A549 (cell line): ENCODE data around the gene MOCOS. TPM values are rescaled to one million over a fixed set of nuclear protein-coding genes. Genes with fewer than 3 reads are reported as not detected.

Source experiments
- ATAC-seq, 2 experiments: fragments of 200-7000 bp in 1 of 2; fragments of >200 bp in 1 of 2; cut with Nextera tagmentation in 1 of 2; cut with Tn5 transposase in 1 of 2; 3 replicates each; pipeline versions ENCODE4 v1.8.0 to v1.9.1; 2018 to 2020; ENCODE audit warnings: mild to moderate bottlenecking in 1 of 2, moderate library complexity in 1 of 2
- CTCF ChIA-PET: fragments of 300-600 bp; sonication (Branson Sonifier 250); formaldehyde crosslinking; extraction: SDS; loops from one replicate; lab custom pipeline; 2021; ENCODE audit warnings: antibody characterized with exemption, inconsistent platforms; lab: Yijun Ruan, JAX
- POLR2A ChIA-PET: fragments of 350-600 bp; formaldehyde crosslinking; extraction: SDS; loops from one replicate; lab custom pipeline; 2021; ENCODE audit warnings: antibody characterized with exemption, inconsistent platforms; lab: Yijun Ruan, JAX
- DNase-seq, 2 experiments: peaks; one replicate each; pipeline versions ENCODE4 v3.0.0 to v3.0.0-alpha.2; 2011 to 2016; ENCODE audit warnings: low read depth in 1 of 2, low spot score in 1 of 2
- FAIRE-seq: peaks from 2 replicates; lab custom pipeline; 2011; peaks lifted over from hg19 to GRCh38; lab: Jason Lieb, UNC
- H3K27ac ChIP-seq, 2 experiments: fragments of >200 bp; sonication (Bioruptor Twin); formaldehyde crosslinking; 3 replicates each; pipeline ENCODE4 v1.5.1; 2016 to 2017
- H3K4me1 ChIP-seq: fragments of >200 bp; sonication (Bioruptor Twin); formaldehyde crosslinking; 3 replicates; pipeline ENCODE4 v1.6.1; 2016
- H3K4me2 ChIP-seq: fragments of >200 bp; sonication (Bioruptor Twin); formaldehyde crosslinking; 3 replicates; pipeline ENCODE4 v1.6.1; 2016
- H3K4me3 ChIP-seq: fragments of >200 bp; sonication (Bioruptor Twin); formaldehyde crosslinking; 3 replicates; pipeline ENCODE4 v1.5.1; 2016
- H3K9me3 ChIP-seq: fragments of >200 bp; sonication (Bioruptor Twin); formaldehyde crosslinking; 3 replicates; pipeline ENCODE4 v1.6.1; 2016
- CHD4 ChIP-seq: fragments of 200-600 bp; sonication (generic); IDR thresholded peaks from 2 replicates; pipeline ENCODE4 v1.6.1; 2016; ENCODE audit warnings: antibody characterized with exemption, mild to moderate bottlenecking, borderline replicate concordance
- ESRRA ChIP-seq: fragments of 150-350 bp; IDR thresholded peaks from 2 replicates; pipeline ENCODE4 v1.6.1; 2014; ENCODE audit warnings: mild to moderate bottlenecking, low read length, borderline replicate concordance
- FOSL2 ChIP-seq, 2 experiments: fragments of 450-650 bp in 1 of 2; fragments of >200 bp in 1 of 2; sonication (Bioruptor Twin) in 1 of 2; formaldehyde crosslinking; IDR thresholded peaks; 2 replicates each; pipeline versions ENCODE4 v1.5.0 to v1.6.1; 2016 to 2020; ENCODE audit warnings: mild to moderate bottlenecking in 1 of 2, moderate library complexity in 1 of 2
- FOXS1 ChIP-seq: fragments of 250-450 bp; sonication (Bioruptor Pico); IDR thresholded peaks from 2 replicates; pipeline ENCODE4 v1.5.0; 2020; ENCODE audit warnings: mild to moderate bottlenecking, moderate library complexity
- HDAC2 ChIP-seq: fragments of 200-600 bp; sonication (generic); IDR thresholded peaks from 2 replicates; pipeline ENCODE4 v1.6.1; 2016
- HEYL ChIP-seq: fragments of 250-450 bp; sonication (Bioruptor Pico); IDR thresholded peaks from 2 replicates; pipeline ENCODE4 v1.8.0; 2021; ENCODE audit warnings: mild to moderate bottlenecking, moderate library complexity
- RNF2 ChIP-seq: fragments of 200-600 bp; sonication (generic); IDR thresholded peaks from 2 replicates; pipeline ENCODE4 v1.6.1; 2016; ENCODE audit warnings: low read depth, mild to moderate bottlenecking, antibody characterized with exemption, moderate library complexity, borderline replicate concordance
- TFCP2L1 ChIP-seq: fragments of 250-450 bp; sonication (Bioruptor Pico); IDR thresholded peaks from 2 replicates; pipeline ENCODE4 v1.5.0; 2021; ENCODE audit warnings: mild to moderate bottlenecking
- WGBS: methylation state at CpG from one replicate; pipeline ENCODE4 v1.1.6; 2017; ENCODE audit errors: missing lambda C conversion rate; 5-methylcytosine and 5-hydroxymethylcytosine counted together
- polyA plus RNA-seq, 4 experiments: library from polyadenylated mRNA; depleted of rRNA in 3 of 4; stranded (reverse); fragments of >200 nt; fragmentation: RNase III in 1 of 4; extraction: RNeasy Plus Mini Kit Qiagen cat#74134 plus additional on column Dnase treatment in 1 of 4; gene quantifications; 2 replicates in 3 of 4; 3 replicates in 1 of 4; pipeline ENCODE4 v1.2.3, GENCODE V29; 2011 to 2017
- TF ChIP-seq, protein P1 (sequence below): fragments of 450-650 bp; IDR thresholded peaks from 2 replicates; pipeline ENCODE4 v1.6.1; 2014; ENCODE audit warnings: antibody characterized with exemption
- TF ChIP-seq, protein P2 (sequence below): fragments of 200-600 bp; sonication (generic); IDR thresholded peaks from 2 replicates; pipeline ENCODE4 v1.6.1; 2016; ENCODE audit warnings: antibody characterized with exemption, mild to moderate bottlenecking, moderate library complexity
- TF ChIP-seq, protein P3 (sequence below): fragments of 150-350 bp; IDR thresholded peaks from 2 replicates; pipeline ENCODE4 v1.6.1; 2014; ENCODE audit warnings: low read depth, mild to moderate bottlenecking, low read length
- TF ChIP-seq, protein P4 (sequence below): IDR thresholded peaks from 2 replicates; pipeline ENCODE4 v1.6.1; 2012; ENCODE audit warnings: low read depth, borderline replicate concordance

Gene MOCOS
- polyA plus RNA-seq, 2 of the 4 experiments (the other 2 are of a cell fraction): 2.7 to 8.1 TPM

DNA sequence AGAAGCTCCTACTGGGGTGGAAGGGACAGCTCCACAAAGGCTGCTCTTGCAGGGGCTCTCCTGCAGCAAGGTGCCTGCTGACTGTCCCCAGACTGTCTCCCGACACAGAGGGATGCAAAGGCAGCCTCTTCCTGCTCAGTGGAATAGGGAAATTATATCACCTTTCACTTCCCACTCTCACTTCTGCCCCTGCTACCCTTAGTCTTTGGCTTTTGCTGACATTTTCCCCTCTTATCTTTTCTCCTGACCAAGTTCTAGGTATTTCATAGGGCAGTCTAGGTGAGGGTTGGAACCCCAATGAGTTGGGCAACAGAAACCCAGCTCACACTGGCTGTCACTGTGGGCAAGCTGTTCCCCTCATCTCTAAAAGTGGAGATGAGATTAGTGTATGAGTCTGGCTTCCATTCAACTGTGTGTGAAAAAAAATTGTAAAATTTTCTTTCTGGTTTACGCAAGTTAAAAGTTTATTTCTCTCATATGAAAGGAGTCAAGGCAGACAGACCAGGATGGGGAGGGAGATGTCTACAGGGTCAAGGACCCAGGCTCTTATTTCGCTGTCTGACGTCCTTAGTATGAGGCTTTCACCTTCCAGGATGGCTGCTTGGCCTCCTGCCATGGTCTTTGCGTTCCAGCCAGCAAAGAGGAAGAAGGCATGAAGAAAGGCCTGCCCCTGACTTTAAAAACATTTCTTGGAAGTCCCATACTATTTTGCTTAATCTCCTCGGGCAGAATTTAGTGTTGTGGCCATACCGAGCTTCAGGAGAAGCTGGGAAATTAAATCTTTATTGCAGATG is 7.5 kb upstream of the MOCOS start:
- no peak for FAIRE-seq
- Histone ChIP-seq H3K27ac (no peak overlapping the region), H3K9me3 (no peaks in the 10 kb centered on the region), H3K4me2 (no peak overlapping the region), H3K4me1 (no peaks in the 10 kb centered on the region), H3K4me3 (no peak overlapping the region)
- TF ChIP-seq RNF2: no peak
- TF ChIP-seq, protein P1, sequence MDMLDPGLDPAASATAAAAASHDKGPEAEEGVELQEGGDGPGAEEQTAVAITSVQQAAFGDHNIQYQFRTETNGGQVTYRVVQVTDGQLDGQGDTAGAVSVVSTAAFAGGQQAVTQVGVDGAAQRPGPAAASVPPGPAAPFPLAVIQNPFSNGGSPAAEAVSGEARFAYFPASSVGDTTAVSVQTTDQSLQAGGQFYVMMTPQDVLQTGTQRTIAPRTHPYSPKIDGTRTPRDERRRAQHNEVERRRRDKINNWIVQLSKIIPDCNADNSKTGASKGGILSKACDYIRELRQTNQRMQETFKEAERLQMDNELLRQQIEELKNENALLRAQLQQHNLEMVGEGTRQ: no peak
- TF ChIP-seq, protein P2, sequence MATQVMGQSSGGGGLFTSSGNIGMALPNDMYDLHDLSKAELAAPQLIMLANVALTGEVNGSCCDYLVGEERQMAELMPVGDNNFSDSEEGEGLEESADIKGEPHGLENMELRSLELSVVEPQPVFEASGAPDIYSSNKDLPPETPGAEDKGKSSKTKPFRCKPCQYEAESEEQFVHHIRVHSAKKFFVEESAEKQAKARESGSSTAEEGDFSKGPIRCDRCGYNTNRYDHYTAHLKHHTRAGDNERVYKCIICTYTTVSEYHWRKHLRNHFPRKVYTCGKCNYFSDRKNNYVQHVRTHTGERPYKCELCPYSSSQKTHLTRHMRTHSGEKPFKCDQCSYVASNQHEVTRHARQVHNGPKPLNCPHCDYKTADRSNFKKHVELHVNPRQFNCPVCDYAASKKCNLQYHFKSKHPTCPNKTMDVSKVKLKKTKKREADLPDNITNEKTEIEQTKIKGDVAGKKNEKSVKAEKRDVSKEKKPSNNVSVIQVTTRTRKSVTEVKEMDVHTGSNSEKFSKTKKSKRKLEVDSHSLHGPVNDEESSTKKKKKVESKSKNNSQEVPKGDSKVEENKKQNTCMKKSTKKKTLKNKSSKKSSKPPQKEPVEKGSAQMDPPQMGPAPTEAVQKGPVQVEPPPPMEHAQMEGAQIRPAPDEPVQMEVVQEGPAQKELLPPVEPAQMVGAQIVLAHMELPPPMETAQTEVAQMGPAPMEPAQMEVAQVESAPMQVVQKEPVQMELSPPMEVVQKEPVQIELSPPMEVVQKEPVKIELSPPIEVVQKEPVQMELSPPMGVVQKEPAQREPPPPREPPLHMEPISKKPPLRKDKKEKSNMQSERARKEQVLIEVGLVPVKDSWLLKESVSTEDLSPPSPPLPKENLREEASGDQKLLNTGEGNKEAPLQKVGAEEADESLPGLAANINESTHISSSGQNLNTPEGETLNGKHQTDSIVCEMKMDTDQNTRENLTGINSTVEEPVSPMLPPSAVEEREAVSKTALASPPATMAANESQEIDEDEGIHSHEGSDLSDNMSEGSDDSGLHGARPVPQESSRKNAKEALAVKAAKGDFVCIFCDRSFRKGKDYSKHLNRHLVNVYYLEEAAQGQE: no peak
- TF ChIP-seq, protein P3, sequence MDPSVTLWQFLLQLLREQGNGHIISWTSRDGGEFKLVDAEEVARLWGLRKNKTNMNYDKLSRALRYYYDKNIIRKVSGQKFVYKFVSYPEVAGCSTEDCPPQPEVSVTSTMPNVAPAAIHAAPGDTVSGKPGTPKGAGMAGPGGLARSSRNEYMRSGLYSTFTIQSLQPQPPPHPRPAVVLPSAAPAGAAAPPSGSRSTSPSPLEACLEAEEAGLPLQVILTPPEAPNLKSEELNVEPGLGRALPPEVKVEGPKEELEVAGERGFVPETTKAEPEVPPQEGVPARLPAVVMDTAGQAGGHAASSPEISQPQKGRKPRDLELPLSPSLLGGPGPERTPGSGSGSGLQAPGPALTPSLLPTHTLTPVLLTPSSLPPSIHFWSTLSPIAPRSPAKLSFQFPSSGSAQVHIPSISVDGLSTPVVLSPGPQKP: no peak
- ATAC-seq: no peak
- ChIA-PET POLR2A (no interaction called here), CTCF (interaction anchor here (0.6 kb wide), 1 partner anchor 134 kb away, joined by 3 read pairs; no protein-coding TSS in a partner anchor)
- no peak for DNase-seq
- WGBS: 73% methylated on average over 7 of the region's 7 CpGs

DNA sequence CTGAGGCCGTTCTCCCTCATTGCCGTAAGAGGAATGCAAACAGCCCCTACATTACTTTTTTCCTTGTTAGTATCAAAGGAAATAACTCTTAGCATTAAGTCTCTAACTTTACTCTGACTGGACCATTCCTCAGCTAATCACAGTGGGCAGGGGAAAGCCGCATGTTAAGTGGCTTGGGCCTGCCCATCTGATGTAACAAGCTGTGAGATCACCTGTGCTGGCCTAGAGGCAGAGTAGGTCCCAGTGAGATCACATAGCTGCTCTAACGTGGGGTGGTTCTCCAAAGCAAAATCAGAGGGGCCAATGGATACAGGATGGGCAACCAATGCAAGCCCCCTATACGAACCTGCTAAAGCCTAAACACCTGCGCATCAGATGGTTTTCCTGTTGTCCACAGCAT is 5.9 kb upstream of the MOCOS start:
- TF ChIP-seq CHD4 (no peak), HEYL (CRISPR knock-in tag) (no peak)
- Histone ChIP-seq H3K4me2 (no peak overlapping the region), H3K27ac (no peak overlapping the region), H3K4me3 (no peak overlapping the region), H3K4me1 (no peaks in the 10 kb centered on the region), H3K9me3 (no peaks in the 10 kb centered on the region)
- POLR2A ChIA-PET: no interaction called here
- 100% methylated on average over 1 of the region's 6 CpGs for WGBS
- FAIRE-seq: no peak
- ATAC-seq: no peak
- CTCF ChIA-PET: no interaction called here
- DNase-seq: no peak

DNA sequence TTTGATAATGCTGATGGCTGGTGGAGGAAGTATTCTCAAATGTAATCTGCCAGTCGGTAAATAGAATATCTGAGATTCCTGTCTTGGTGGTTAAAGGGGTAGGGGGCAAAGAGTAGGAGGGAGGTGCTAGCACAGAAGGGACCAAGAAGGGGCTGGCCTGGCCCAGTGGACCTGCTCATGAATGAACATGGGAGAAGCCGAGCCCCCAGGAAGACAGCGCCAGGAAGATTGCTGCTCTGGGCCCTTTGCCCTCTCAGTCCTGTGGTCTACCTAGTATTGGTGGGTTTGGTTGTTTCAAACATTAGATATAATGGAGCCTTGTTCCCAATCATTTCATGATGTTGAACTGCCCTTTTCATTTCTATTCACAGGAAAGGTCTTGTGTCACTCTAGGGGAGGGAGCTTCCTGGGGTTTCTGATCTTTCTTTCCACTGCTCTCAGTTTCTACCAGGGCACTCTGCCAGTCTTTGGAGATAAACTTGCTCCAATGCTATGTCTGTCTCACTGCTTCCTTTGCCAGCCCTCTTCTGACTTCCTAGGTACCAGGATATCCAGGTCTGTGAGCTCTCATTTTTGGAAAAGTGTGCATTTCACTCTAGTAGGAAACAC is 5.3 kb upstream of the MOCOS start:
- CTCF ChIA-PET: no interaction called here
- no peak overlapping the region for H3K27ac ChIP-seq
- no peak overlapping the region for H3K4me2 ChIP-seq
- POLR2A ChIA-PET: no interaction called here
- no peak for DNase-seq
- WGBS: 84% methylated on average over 3 of the region's 3 CpGs
- H3K4me3 ChIP-seq: no peak overlapping the region
- TF ChIP-seq ESRRA: no peak
- no peak for TF ChIP-seq HDAC2
- TF ChIP-seq, protein P2: no peak
- TF ChIP-seq, protein P4, sequence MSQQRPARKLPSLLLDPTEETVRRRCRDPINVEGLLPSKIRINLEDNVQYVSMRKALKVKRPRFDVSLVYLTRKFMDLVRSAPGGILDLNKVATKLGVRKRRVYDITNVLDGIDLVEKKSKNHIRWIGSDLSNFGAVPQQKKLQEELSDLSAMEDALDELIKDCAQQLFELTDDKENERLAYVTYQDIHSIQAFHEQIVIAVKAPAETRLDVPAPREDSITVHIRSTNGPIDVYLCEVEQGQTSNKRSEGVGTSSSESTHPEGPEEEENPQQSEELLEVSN: no peak
- TF ChIP-seq TFCP2L1: no peak
- no peak for TF ChIP-seq FOSL2 (IDR thresholded peaks at IDR 0.05)
- no peak for TF ChIP-seq FOSL2 (CRISPR knock-in tag; IDR thresholded peaks at IDR 0.05)
- TF ChIP-seq FOXS1 (CRISPR knock-in tag): no peak
- no peaks in the 10 kb centered on the region for H3K9me3 ChIP-seq
- FAIRE-seq: no peak
- no peaks in the 10 kb centered on the region for H3K4me1 ChIP-seq
- ATAC-seq: no peak
